ENCODE data around the gene DBR1. TPM values are rescaled to one million over a fixed set of nuclear protein-coding genes. Genes with fewer than 3 reads are reported as not detected.
A peak's percentile ranks its signal among the peaks of the same experiment; 100 is the strongest.

DBR1 gene
- total and polyA plus RNA-seq, 5 donors: 5.8 to 11.0 (median 9.4) TPM

DNA sequence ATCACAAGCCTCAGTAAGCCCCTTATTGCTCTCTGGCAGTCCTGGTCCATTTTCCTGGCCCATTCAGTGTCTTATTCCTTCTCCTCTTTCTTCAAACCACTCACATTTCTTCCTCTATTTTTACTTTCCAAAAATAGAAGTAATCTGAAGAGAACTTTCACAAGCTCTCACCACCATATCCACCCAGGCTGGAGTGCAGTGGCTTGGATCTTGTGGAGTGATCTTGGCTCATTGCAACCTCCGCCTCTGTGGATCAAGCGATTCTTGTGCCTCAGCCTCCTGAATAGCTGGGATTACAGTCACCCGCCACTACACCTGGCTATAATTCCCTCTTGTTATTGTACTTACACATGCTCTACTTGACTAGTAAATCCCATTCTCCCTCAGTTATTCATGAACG is 29.2 kb upstream of the DBR1 start:
- Histone ChIP-seq H3K27ac (ENCODE audit: low read length) (no peak overlapping the region), H3K4me3 (ENCODE audit: low read length) (no peak overlapping the region), H3K27me3 (ENCODE audit: control insufficient read depth, insufficient read depth) (no peaks in the 10 kb centered on the region), H3K9me3 (ENCODE audit: control insufficient read depth, low read length) (no peaks in the 10 kb centered on the region), H3K4me1 (ENCODE audit: control insufficient read depth, insufficient read depth, low read length) (peaks cover 6% of the 10 kb centered on the region)
- intact Hi-C loops (cut with DNase I): no loop called here
- ATAC-seq (no peak), DNase-seq (no peak)
- 84% methylated on average over 4 of the region's 4 CpGs for WGBS

DNA sequence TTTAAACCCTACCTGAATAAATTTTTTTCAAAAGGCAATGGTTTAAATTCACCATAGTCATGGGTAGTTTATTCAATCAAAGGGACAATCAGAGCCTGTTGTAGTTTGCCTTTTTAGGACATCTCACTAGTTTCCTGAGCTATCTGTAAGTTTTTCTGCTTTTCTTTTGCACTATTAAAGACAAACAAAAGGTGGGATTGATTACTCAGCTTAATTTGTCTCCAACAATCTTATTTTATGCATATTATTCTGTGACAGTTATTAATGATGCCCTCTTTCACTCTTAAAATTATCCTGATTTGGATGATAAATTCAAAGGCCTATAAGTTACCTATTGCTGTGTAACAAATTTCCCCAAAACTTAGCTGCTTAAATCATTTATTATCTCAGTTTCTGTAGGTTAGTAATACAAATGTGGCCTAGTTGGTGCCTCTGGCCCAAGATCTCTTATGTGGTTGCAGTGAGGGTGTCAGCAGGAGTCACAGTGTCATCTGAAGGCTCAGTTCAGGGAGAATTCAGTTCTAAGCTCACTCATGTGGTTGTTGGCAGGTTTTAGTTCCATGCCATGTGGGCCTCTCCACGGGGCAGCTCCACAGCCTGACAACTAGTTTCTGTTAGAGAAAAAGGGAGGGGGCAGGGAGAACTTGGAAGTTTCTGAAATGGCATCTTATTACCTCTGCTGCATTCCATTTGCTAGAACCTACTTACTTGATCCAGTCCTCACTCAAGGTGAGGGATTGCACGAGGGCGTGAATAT is 28.4 kb upstream of the DBR1 start:
- DNase-seq (no peak), ATAC-seq (no peak)
- Histone ChIP-seq H3K4me3 (ENCODE audit: low read length) (no peak overlapping the region), H3K27me3 (ENCODE audit: control insufficient read depth, insufficient read depth) (no peaks in the 10 kb centered on the region), H3K27ac (ENCODE audit: low read length) (no peak overlapping the region), H3K4me1 (ENCODE audit: control insufficient read depth, insufficient read depth, low read length) (peaks cover 6% of the 10 kb centered on the region), H3K9me3 (ENCODE audit: control insufficient read depth, low read length) (no peaks in the 10 kb centered on the region)
- WGBS: 82% methylated on average over 3 of the region's 3 CpGs
- intact Hi-C loops (cut with DNase I): no loop called here

DNA sequence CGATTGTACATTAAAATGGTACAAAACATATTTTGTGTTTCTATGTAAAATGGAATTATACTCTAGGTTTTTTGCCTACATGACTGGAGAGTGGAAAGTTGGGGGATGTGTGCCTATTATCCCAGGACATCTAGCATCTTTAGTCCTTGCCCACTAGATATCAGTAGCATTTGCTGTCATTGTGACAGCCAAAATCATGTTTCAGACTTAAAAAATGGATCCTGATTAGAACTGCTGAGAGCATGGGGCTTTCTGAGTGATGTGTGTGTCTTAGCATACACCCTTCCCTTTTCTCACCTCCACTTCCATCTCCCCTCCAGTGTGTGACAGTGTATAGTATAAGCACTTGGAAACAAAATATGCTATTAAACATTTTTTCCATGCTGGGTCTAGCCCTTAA is 25.7 kb upstream of the DBR1 start:
- no peaks in the 10 kb centered on the region for H3K9me3 ChIP-seq (ENCODE audit: control insufficient read depth, low read length)
- intact Hi-C loops (cut with DNase I): no loop called here
- ATAC-seq: no peak
- H3K27me3 ChIP-seq (ENCODE audit: control insufficient read depth, insufficient read depth): no peaks in the 10 kb centered on the region
- H3K4me1 ChIP-seq (ENCODE audit: control insufficient read depth, insufficient read depth, low read length): peaks cover 10% of the 10 kb centered on the region
- DNase-seq: no peak
- 89% methylated on average over 1 of the region's 1 CpG for WGBS
- H3K27ac ChIP-seq (ENCODE audit: low read length): no peak overlapping the region
- no peak overlapping the region for H3K4me3 ChIP-seq (ENCODE audit: low read length)

DNA sequence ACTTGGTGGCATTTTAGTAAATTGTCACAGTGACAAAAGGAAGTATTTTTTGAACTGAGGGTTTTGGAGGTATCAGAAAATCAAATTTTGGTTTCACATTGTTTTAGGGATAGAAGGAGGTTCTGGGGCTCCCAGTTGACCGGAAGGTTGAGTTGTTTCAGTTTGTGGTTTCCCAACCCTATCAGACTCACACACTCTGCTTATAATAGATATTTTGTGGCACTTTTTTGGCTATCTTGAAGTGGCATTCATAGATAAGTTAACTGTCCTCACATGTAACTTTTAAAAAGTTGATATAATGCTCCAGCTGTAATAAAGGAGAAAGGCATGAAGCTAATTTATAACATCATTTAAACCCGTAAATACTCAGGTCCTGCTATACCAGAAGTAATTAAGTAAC is 25.1 kb upstream of the DBR1 start:
- intact Hi-C loops (cut with DNase I): no loop called here
- no peak overlapping the region for H3K4me3 ChIP-seq (ENCODE audit: low read length)
- DNase-seq: no peak
- 60% methylated on average over 2 of the region's 2 CpGs for WGBS
- H3K27ac ChIP-seq (ENCODE audit: low read length): no peak overlapping the region
- no peaks in the 10 kb centered on the region for H3K9me3 ChIP-seq (ENCODE audit: control insufficient read depth, low read length)
- peaks cover 10% of the 10 kb centered on the region for H3K4me1 ChIP-seq (ENCODE audit: control insufficient read depth, insufficient read depth, low read length)
- no peaks in the 10 kb centered on the region for H3K27me3 ChIP-seq (ENCODE audit: control insufficient read depth, insufficient read depth)
- no peak for ATAC-seq

DNA sequence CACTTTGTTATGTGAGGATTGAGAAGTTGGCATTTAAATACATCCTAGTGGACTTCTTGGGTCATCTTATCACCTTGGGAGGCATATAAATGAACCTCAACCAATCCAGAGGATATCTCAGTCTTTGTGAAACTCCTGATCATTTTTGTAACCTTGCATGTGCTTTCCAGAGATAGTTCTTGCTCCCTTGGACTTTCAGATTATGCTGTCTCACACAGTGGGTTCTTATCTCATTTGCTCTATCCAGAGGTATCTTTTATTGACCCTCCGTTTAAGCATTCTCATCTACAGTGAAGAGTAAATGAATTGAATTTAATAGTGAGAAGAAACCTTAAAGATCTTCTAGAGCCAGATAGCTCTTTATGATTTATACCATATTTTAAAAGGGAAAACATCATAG is 22.8 kb upstream of the DBR1 start:
- no peaks in the 10 kb centered on the region for H3K9me3 ChIP-seq (ENCODE audit: control insufficient read depth, low read length)
- H3K27me3 ChIP-seq (ENCODE audit: control insufficient read depth, insufficient read depth): no peaks in the 10 kb centered on the region
- no peak for ATAC-seq
- no peak for DNase-seq
- H3K27ac ChIP-seq (ENCODE audit: low read length): no peak overlapping the region
- 62% methylated on average over 1 of the region's 1 CpG for WGBS
- no peak overlapping the region for H3K4me3 ChIP-seq (ENCODE audit: low read length)
- intact Hi-C loops (cut with DNase I): no loop called here
- H3K4me1 ChIP-seq (ENCODE audit: control insufficient read depth, insufficient read depth, low read length): peaks cover 6% of the 10 kb centered on the region

DNA sequence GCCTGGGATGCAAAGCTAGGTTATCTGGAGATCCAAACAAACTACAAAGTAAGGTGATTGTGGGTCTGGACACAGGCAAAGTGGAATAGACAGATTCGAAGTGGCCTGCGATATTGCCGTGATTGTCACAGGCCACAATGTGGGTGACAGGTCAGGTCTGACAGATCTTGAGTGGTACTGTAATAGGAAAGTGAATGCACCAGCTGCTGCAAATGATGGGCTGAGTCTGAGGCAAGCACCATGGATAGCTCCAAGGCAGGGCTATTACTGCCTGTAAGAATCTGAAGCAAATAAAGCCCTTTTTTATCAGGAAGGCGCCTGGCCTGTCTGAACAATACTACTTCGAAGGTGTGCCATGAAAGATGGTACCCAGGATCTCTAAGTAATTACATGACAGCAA is 22.3 kb upstream of the DBR1 start:
- H3K4me1 ChIP-seq (ENCODE audit: control insufficient read depth, insufficient read depth, low read length): peaks cover 6% of the 10 kb centered on the region
- no peaks in the 10 kb centered on the region for H3K9me3 ChIP-seq (ENCODE audit: control insufficient read depth, low read length)
- 62% methylated on average over 5 of the region's 5 CpGs for WGBS
- ATAC-seq: peak; percentile 61 to 64
- no peaks in the 10 kb centered on the region for H3K27me3 ChIP-seq (ENCODE audit: control insufficient read depth, insufficient read depth)
- peak in 1 of 3 donors; percentile 17 for DNase-seq
- H3K4me3 ChIP-seq (ENCODE audit: low read length): no peak overlapping the region
- no peak overlapping the region for H3K27ac ChIP-seq (ENCODE audit: low read length)
- intact Hi-C loops (cut with DNase I): no loop called here

- no peak for ATAC-seq
- Histone ChIP-seq H3K27me3 (ENCODE audit: control insufficient read depth, insufficient read depth) (no peaks in the 10 kb centered on the region), H3K9me3 (ENCODE audit: control insufficient read depth, low read length) (no peaks in the 10 kb centered on the region), H3K4me3 (ENCODE audit: low read length) (no peak overlapping the region), H3K4me1 (ENCODE audit: control insufficient read depth, insufficient read depth, low read length) (peaks cover 6% of the 10 kb centered on the region), H3K27ac (ENCODE audit: low read length) (no peak overlapping the region)
- 94% methylated on average over 2 of the region's 2 CpGs for WGBS
- no peak for DNase-seq
- intact Hi-C loops (cut with DNase I): no loop called here
Measured at GRCh38 chr3:138196023-138196422, 21.3 kb upstream of the DBR1 start.

DNA sequence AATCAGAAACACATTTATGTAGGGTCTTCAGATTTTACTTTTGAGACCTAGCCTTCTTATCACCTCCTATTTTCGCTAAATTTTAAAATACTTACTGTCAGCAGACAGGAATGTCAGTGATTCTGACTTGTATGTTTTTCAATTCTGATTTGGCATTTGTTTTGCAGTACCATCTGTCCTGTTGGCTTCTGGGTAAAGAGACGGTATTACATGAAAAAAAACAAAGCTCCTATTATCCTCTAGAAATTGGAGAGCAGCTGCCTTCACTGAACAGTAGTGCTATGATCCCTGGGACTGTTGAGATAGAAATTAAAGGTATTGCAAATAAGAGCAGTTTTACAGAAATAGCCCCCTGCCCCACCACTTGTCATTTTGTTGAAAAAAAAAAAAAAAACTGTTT is 20.8 kb upstream of the DBR1 start:
- Histone ChIP-seq H3K9me3 (ENCODE audit: control insufficient read depth, low read length) (no peaks in the 10 kb centered on the region), H3K4me3 (ENCODE audit: low read length) (no peak overlapping the region), H3K27me3 (ENCODE audit: control insufficient read depth, insufficient read depth) (no peaks in the 10 kb centered on the region), H3K4me1 (ENCODE audit: control insufficient read depth, insufficient read depth, low read length) (peaks cover 6% of the 10 kb centered on the region), H3K27ac (ENCODE audit: low read length) (no peak overlapping the region)
- peak in 1 of 2 donors; percentile 51 for ATAC-seq
- WGBS: 53% methylated on average over 2 of the region's 2 CpGs
- no peak for DNase-seq
- intact Hi-C loops (cut with DNase I): no loop called here

GRCh38 chr3:138188013-138188730 is 13.5 kb upstream of the DBR1 start:
- H3K4me1 ChIP-seq (ENCODE audit: control insufficient read depth, insufficient read depth, low read length): no peaks in the 10 kb centered on the region
- no peak for DNase-seq
- intact Hi-C loops (cut with DNase I): no loop called here
- peak overlapping the region; percentile 97 for H3K27ac ChIP-seq (ENCODE audit: low read length)
- H3K4me3 ChIP-seq (ENCODE audit: low read length): peak overlapping the region; percentile 68
- H3K27me3 ChIP-seq (ENCODE audit: control insufficient read depth, insufficient read depth): no peaks in the 10 kb centered on the region
- peak; percentile 54 to 70 for ATAC-seq
- 6% methylated on average over 17 of the region's 17 CpGs for WGBS
- no peaks in the 10 kb centered on the region for H3K9me3 ChIP-seq (ENCODE audit: control insufficient read depth, low read length)

- Histone ChIP-seq H3K4me1 (ENCODE audit: control insufficient read depth, insufficient read depth, low read length) (no peaks in the 10 kb centered on the region), H3K27ac (ENCODE audit: low read length) (peak within 1 kb of the TSS; percentile 97), H3K4me3 (ENCODE audit: low read length) (peak within 1 kb of the TSS; percentile 68), H3K9me3 (ENCODE audit: control insufficient read depth, low read length) (no peaks in the 10 kb centered on the region), H3K27me3 (ENCODE audit: control insufficient read depth, insufficient read depth) (no peaks in the 10 kb centered on the region)
- DNase-seq (peak; percentile 66 to 87 (median 84)), ATAC-seq (peak; percentile 78 to 97)
- intact Hi-C loops (cut with DNase I): no loop called here
- WGBS: under 1% methylated on average over 59 of the region's 59 CpGs
Measured at GRCh38 chr3:138187296-138188012, 12.7 kb upstream of the DBR1 start, which contains the start of gene ARMC8. Gene ARMC8, plus strand, starts transcription at chr3:138187301. Its CDS starts 254 bp downstream, at chr3:138187555.

GRCh38 chr3:138186803-138187295 is 12.1 kb upstream of the DBR1 start:
- no peaks in the 10 kb centered on the region for H3K4me1 ChIP-seq (ENCODE audit: control insufficient read depth, insufficient read depth, low read length)
- ATAC-seq: peak; percentile 38 to 97

More at GRCh38 chr3:138186803-138187295, 12.1 kb upstream of the DBR1 start:
- Histone ChIP-seq H3K27ac (ENCODE audit: low read length) (peak overlapping the region; percentile 97), H3K4me3 (ENCODE audit: low read length) (peak overlapping the region; percentile 68), H3K27me3 (ENCODE audit: control insufficient read depth, insufficient read depth) (no peaks in the 10 kb centered on the region), H3K9me3 (ENCODE audit: control insufficient read depth, low read length) (no peaks in the 10 kb centered on the region)
- DNase-seq: peak; percentile 93 to 97 (median 96)
- intact Hi-C loops (cut with DNase I): no loop called here
- WGBS: under 1% methylated on average over 25 of the region's 25 CpGs

Data from right cardiac atrium (tissue), 5 donors.